A549 (cell line): ENCODE measurements around the gene VWCE. TPM values are rescaled to one million over a fixed set of nuclear protein-coding genes. Genes with fewer than 3 reads are reported as not detected.

Experiments
- ATAC-seq, 2 experiments: fragments of 200-7000 bp in 1 of 2; fragments of >200 bp in 1 of 2; cut with Nextera tagmentation in 1 of 2; cut with Tn5 transposase in 1 of 2; 3 replicates each; pipeline versions ENCODE4 v1.8.0 to v1.9.1; 2018 to 2020; ENCODE audit warnings: mild to moderate bottlenecking in 1 of 2, moderate library complexity in 1 of 2
- CTCF ChIA-PET: fragments of 300-600 bp; sonication (Branson Sonifier 250); formaldehyde crosslinking; extraction: SDS; loops from one replicate; lab custom pipeline; 2021; ENCODE audit warnings: antibody characterized with exemption, inconsistent platforms; lab: Yijun Ruan, JAX
- POLR2A ChIA-PET: fragments of 350-600 bp; formaldehyde crosslinking; extraction: SDS; loops from one replicate; lab custom pipeline; 2021; ENCODE audit warnings: antibody characterized with exemption, inconsistent platforms; lab: Yijun Ruan, JAX
- DNase-seq, 2 experiments: peaks; one replicate each; pipeline versions ENCODE4 v3.0.0 to v3.0.0-alpha.2; 2011 to 2016; ENCODE audit warnings: low read depth in 1 of 2, low spot score in 1 of 2
- FAIRE-seq: peaks from 2 replicates; lab custom pipeline; 2011; peaks lifted over from hg19 to GRCh38; lab: Jason Lieb, UNC
- H3K27ac ChIP-seq, 2 experiments: fragments of >200 bp; sonication (Bioruptor Twin); formaldehyde crosslinking; 3 replicates each; pipeline ENCODE4 v1.5.1; 2016 to 2017
- H3K4me1 ChIP-seq: fragments of >200 bp; sonication (Bioruptor Twin); formaldehyde crosslinking; 3 replicates; pipeline ENCODE4 v1.6.1; 2016
- H3K4me2 ChIP-seq: fragments of >200 bp; sonication (Bioruptor Twin); formaldehyde crosslinking; 3 replicates; pipeline ENCODE4 v1.6.1; 2016
- H3K4me3 ChIP-seq: fragments of >200 bp; sonication (Bioruptor Twin); formaldehyde crosslinking; 3 replicates; pipeline ENCODE4 v1.5.1; 2016
- H3K9me3 ChIP-seq: fragments of >200 bp; sonication (Bioruptor Twin); formaldehyde crosslinking; 3 replicates; pipeline ENCODE4 v1.6.1; 2016
- BCL3 ChIP-seq: fragments of >200 bp; sonication (Bioruptor Twin); formaldehyde crosslinking; IDR thresholded peaks from 3 replicates; pipeline ENCODE4 v1.6.1; 2016
- CBX2 ChIP-seq: fragments of 200-600 bp; sonication (generic); IDR thresholded peaks from 2 replicates; pipeline ENCODE4 v1.6.1; 2016; ENCODE audit warnings: low read depth, mild to moderate bottlenecking, borderline replicate concordance
- CBX8 ChIP-seq: fragments of 200-600 bp; sonication (generic); IDR thresholded peaks from 2 replicates; pipeline ENCODE4 v1.6.1; 2016
- E2F6 ChIP-seq: IDR thresholded peaks from 2 replicates; pipeline ENCODE4 v1.6.1; 2012; ENCODE audit warnings: low read depth, borderline replicate concordance
- EHMT2 ChIP-seq: fragments of 200-600 bp; sonication (generic); IDR thresholded peaks from 2 replicates; pipeline ENCODE4 v1.6.1; 2016; ENCODE audit warnings: antibody characterized with exemption, low read depth, mild to moderate bottlenecking, moderate library complexity
- ELK1 ChIP-seq: fragments of 150-350 bp; IDR thresholded peaks from 2 replicates; pipeline ENCODE4 v1.6.1; 2014; ENCODE audit warnings: low read depth, mild to moderate bottlenecking, low read length
- ESRRA ChIP-seq: fragments of 150-350 bp; IDR thresholded peaks from 2 replicates; pipeline ENCODE4 v1.6.1; 2014; ENCODE audit warnings: mild to moderate bottlenecking, low read length, borderline replicate concordance
- FOSL2 ChIP-seq, 2 experiments: fragments of 450-650 bp in 1 of 2; fragments of >200 bp in 1 of 2; sonication (Bioruptor Twin) in 1 of 2; formaldehyde crosslinking; IDR thresholded peaks; 2 replicates each; pipeline versions ENCODE4 v1.5.0 to v1.6.1; 2016 to 2020; ENCODE audit warnings: mild to moderate bottlenecking in 1 of 2, moderate library complexity in 1 of 2
- GATA3 ChIP-seq: IDR thresholded peaks from 2 replicates; pipeline ENCODE4 v1.6.1; 2012; ENCODE audit warnings: borderline replicate concordance
- HEYL ChIP-seq: fragments of 250-450 bp; sonication (Bioruptor Pico); IDR thresholded peaks from 2 replicates; pipeline ENCODE4 v1.8.0; 2021; ENCODE audit warnings: mild to moderate bottlenecking, moderate library complexity
- HMGXB4 ChIP-seq: fragments of 250-450 bp; sonication (Bioruptor Pico); IDR thresholded peaks from 2 replicates; pipeline ENCODE4 v1.5.0; 2021; ENCODE audit warnings: mild to moderate bottlenecking, moderate library complexity, borderline replicate concordance
- HOXA7 ChIP-seq: fragments of 250-450 bp; sonication (Bioruptor Pico); IDR thresholded peaks from 2 replicates; pipeline ENCODE4 v1.5.0; 2020; ENCODE audit warnings: mild to moderate bottlenecking, moderate library complexity
- HOXB5 ChIP-seq: fragments of 250-450 bp; sonication (Bioruptor Pico); IDR thresholded peaks from 2 replicates; pipeline ENCODE4 v1.5.0; 2020; ENCODE audit warnings: mild to moderate bottlenecking, moderate library complexity
- JUN ChIP-seq, 2 experiments: fragments of >200 bp; sonication (Bioruptor Twin); formaldehyde crosslinking; IDR thresholded peaks; 2 replicates in 1 of 2; 3 replicates in 1 of 2; pipeline ENCODE4 v1.6.1; 2016 to 2017
- KDM1A ChIP-seq: fragments of 200-600 bp; sonication (generic); IDR thresholded peaks from 2 replicates; pipeline ENCODE4 v1.6.1; 2016; ENCODE audit warnings: low read depth, mild to moderate bottlenecking
- MAX ChIP-seq: IDR thresholded peaks from 2 replicates; pipeline ENCODE4 v1.6.1; 2012
- MYC ChIP-seq: IDR thresholded peaks from 2 replicates; pipeline ENCODE4 v1.6.1; 2012; ENCODE audit warnings: mild to moderate bottlenecking, inconsistent platforms, low read length, improper control_type of control experiment, borderline replicate concordance
- NFE2L2 ChIP-seq: fragments of 150-350 bp; conservative IDR thresholded peaks from 2 replicates; pipeline ENCODE4 v1.6.1; 2014; ENCODE audit warnings: low read length
- NPAS2 ChIP-seq: fragments of 250-450 bp; sonication (Bioruptor Pico); IDR thresholded peaks from 2 replicates; pipeline ENCODE4 v1.8.0; 2022; ENCODE audit warnings: mild to moderate bottlenecking, moderate library complexity, borderline replicate concordance
- PBX3 ChIP-seq: IDR thresholded peaks from 2 replicates; pipeline ENCODE4 v1.6.1; 2012
- RAD21 ChIP-seq, 2 experiments: fragments of >200 bp in 1 of 2; sonication (Bioruptor Twin) in 1 of 2; formaldehyde crosslinking in 1 of 2; IDR thresholded peaks in 1 of 2; conservative IDR thresholded peaks in 1 of 2; 2 replicates in 1 of 2; 3 replicates in 1 of 2; pipeline ENCODE4 v1.6.1; 2012 to 2018; ENCODE audit warnings: inconsistent platforms in 1 of 2
- RARB ChIP-seq: fragments of 250-450 bp; sonication (Bioruptor Pico); IDR thresholded peaks from 2 replicates; pipeline ENCODE4 v1.8.0; 2021; ENCODE audit warnings: mild to moderate bottlenecking, moderate library complexity
- RNF2 ChIP-seq: fragments of 200-600 bp; sonication (generic); IDR thresholded peaks from 2 replicates; pipeline ENCODE4 v1.6.1; 2016; ENCODE audit warnings: low read depth, mild to moderate bottlenecking, antibody characterized with exemption, moderate library complexity, borderline replicate concordance
- ZFP36 ChIP-seq: fragments of 450-650 bp; IDR thresholded peaks from 2 replicates; pipeline ENCODE4 v1.6.1; 2014; ENCODE audit warnings: borderline replicate concordance; ENCODE audit not compliant: partially characterized antibody
- ZSCAN20 ChIP-seq: fragments of 250-450 bp; sonication (Bioruptor Pico); IDR thresholded peaks from 2 replicates; pipeline ENCODE4 v1.8.0; 2022; ENCODE audit warnings: mild to moderate bottlenecking, moderate library complexity
- WGBS: methylation state at CpG from one replicate; pipeline ENCODE4 v1.1.6; 2017; ENCODE audit errors: missing lambda C conversion rate; 5-methylcytosine and 5-hydroxymethylcytosine counted together
- polyA plus RNA-seq, 4 experiments: library from polyadenylated mRNA; depleted of rRNA in 3 of 4; stranded (reverse); fragments of >200 nt; fragmentation: RNase III in 1 of 4; extraction: RNeasy Plus Mini Kit Qiagen cat#74134 plus additional on column Dnase treatment in 1 of 4; gene quantifications; 2 replicates in 3 of 4; 3 replicates in 1 of 4; pipeline ENCODE4 v1.2.3, GENCODE V29; 2011 to 2017

The VWCE gene
- polyA plus RNA-seq, 2 of the 4 experiments (the other 2 are of a cell fraction), result 0.45 to 0.65 TPM

- CTCF ChIA-PET, result interaction anchor here (1.7 to 2.2 kb wide), 2 partner anchors 30 to 79 kb away, joined by 5 to 11 read pairs; no protein-coding TSS in a partner anchor
- no peak overlapping the region for H3K4me3 ChIP-seq
- no peaks in the 10 kb centered on the region for H3K4me1 ChIP-seq
- ATAC-seq, result no peak
- no peak overlapping the region for H3K27ac ChIP-seq
- POLR2A ChIA-PET, result no interaction called here
- FAIRE-seq, result no peak
- WGBS, result 94% methylated on average over 1 of the region's 1 CpG
- no peak for DNase-seq
- H3K9me3 ChIP-seq, result no peaks in the 10 kb centered on the region
- H3K4me2 ChIP-seq, result no peak overlapping the region
- no peak for TF ChIP-seq CBX8
- TF ChIP-seq HEYL (CRISPR knock-in tag), result no peak
- no peak for TF ChIP-seq RAD21 (conservative IDR thresholded peaks at IDR 0.05 in 1 of 2, IDR thresholded peaks at IDR 0.05 in 1 of 2)
- TF ChIP-seq ZSCAN20 (CRISPR knock-in tag), result no peak
- TF ChIP-seq JUN (IDR thresholded peaks at IDR 0.05), result no peak
- TF ChIP-seq NPAS2, result no peak
- TF ChIP-seq KDM1A, result no peak
- TF ChIP-seq ESRRA, result no peak
- TF ChIP-seq PBX3, result no peak
- no peak for TF ChIP-seq ELK1
- no peak for TF ChIP-seq HOXB5 (CRISPR knock-in tag)
- TF ChIP-seq ZFP36, result no peak
- no peak for TF ChIP-seq NFE2L2
- TF ChIP-seq GATA3, result no peak
- TF ChIP-seq MYC, result no peak
Measured at GRCh38 chr11:61306221-61306620, 11.1 kb upstream of the VWCE start.

GRCh38 chr11:61305417-61305816, 10.3 kb upstream of the VWCE start:
- H3K4me3 ChIP-seq, result no peak overlapping the region
- TF ChIP-seq ESRRA (no peak), HEYL (CRISPR knock-in tag) (no peak), EHMT2 (no peak), CBX2 (no peak), ZSCAN20 (CRISPR knock-in tag) (no peak)
- POLR2A ChIA-PET, result no interaction called here
- ATAC-seq (no peak), FAIRE-seq (no peak), DNase-seq (no peak)
- no peak overlapping the region for H3K4me2 ChIP-seq
- H3K27ac ChIP-seq, result no peak overlapping the region
- H3K4me1 ChIP-seq, result no peaks in the 10 kb centered on the region
- no peaks in the 10 kb centered on the region for H3K9me3 ChIP-seq
- CTCF ChIA-PET, result interaction anchor here (0.6 to 2.2 kb wide), 4 partner anchors 11 to 226 kb away, joined by 3 to 11 read pairs (median 4); partner anchors contain the start of gene VWCE
- 96% methylated on average over 7 of the region's 7 CpGs for WGBS

GRCh38 chr11:61303725-61304124, 8.6 kb upstream of the VWCE start:
- CTCF ChIA-PET, result no interaction called here
- Histone ChIP-seq H3K4me2 (no peak overlapping the region), H3K27ac (no peak overlapping the region), H3K4me3 (no peak overlapping the region), H3K4me1 (no peaks in the 10 kb centered on the region), H3K9me3 (no peaks in the 10 kb centered on the region)
- DNase-seq (no peak), FAIRE-seq (no peak), ATAC-seq (no peak)
- POLR2A ChIA-PET, result no interaction called here
- WGBS, result 89% methylated on average over 9 of the region's 9 CpGs
- TF ChIP-seq HOXA7 (CRISPR knock-in tag) (no peak), NFE2L2 (no peak), E2F6 (no peak), HMGXB4 (CRISPR knock-in tag) (no peak), RNF2 (no peak), RARB (CRISPR knock-in tag) (no peak), MAX (no peak), PBX3 (no peak), BCL3 (no peak), FOSL2 (IDR thresholded peaks at IDR 0.05) (no peak), FOSL2 (CRISPR knock-in tag; IDR thresholded peaks at IDR 0.05) (no peak)
